ENCODE data around the gene INPP5D.
"Not testable (repeated sequence)": the region's sequence is repeated elsewhere in the genome, so short reads cannot be mapped to it uniquely, and the experiment has no call there.

Gene INPP5D

DNA sequence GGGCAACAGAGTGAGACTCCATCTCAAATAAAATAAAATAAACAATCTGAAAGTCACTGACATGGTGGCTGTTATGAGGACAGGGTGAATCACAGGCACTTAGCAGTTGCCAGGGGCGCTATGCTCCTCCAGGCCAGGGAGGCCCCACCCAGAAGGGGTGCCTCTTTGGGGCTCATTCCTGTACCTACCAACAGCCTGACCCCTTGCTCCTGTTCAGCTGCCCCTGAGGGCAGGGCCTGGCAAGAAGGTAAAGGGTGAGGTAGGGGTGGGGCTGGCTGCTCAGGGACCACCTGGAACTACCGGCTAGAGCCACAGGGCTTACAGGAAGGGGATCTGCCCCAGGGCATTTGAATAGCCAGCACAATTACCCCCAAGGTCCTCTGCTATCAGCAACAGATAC lies 60.3 kb downstream of the INPP5D start:
- Histone ChIP-seq H3K9me2 (replicated peaks; ENCODE audit: control insufficient read depth, low read length) (no peaks in the 10 kb centered on the region), H3K36me3 (ENCODE audit: control insufficient read depth, low read length) (peaks cover 37% of the 10 kb centered on the region), H3K4me2 (ENCODE audit: low read length) (no peak overlapping the region), H3K27me3 (ENCODE audit: control insufficient read depth, low read length) (no peaks in the 10 kb centered on the region), H3K4me3 (ENCODE audit: low read length) (no peak overlapping the region), H3F3A (ENCODE audit: control insufficient read depth, insufficient read depth) (no peaks in the 10 kb centered on the region; the same call in 1 of the 2 replicates), H3K4me1 (ENCODE audit: control insufficient read depth, low read length) (peaks cover 38% of the 10 kb centered on the region), H3K9me3 (ENCODE audit: control insufficient read depth, insufficient read depth, low read length) (no peaks in the 10 kb centered on the region), H3K27ac (ENCODE audit: low read depth, low read length) (no peak overlapping the region), H4K20me1 (ENCODE audit: control insufficient read depth, insufficient read depth, low read depth, low read length) (no peaks in the 10 kb centered on the region; the same call in 1 of the 2 replicates), H3K79me2 (ENCODE audit: control insufficient read depth, low read length) (peaks cover 30% of the 10 kb centered on the region)
- TF ChIP-seq, protein P1, sequence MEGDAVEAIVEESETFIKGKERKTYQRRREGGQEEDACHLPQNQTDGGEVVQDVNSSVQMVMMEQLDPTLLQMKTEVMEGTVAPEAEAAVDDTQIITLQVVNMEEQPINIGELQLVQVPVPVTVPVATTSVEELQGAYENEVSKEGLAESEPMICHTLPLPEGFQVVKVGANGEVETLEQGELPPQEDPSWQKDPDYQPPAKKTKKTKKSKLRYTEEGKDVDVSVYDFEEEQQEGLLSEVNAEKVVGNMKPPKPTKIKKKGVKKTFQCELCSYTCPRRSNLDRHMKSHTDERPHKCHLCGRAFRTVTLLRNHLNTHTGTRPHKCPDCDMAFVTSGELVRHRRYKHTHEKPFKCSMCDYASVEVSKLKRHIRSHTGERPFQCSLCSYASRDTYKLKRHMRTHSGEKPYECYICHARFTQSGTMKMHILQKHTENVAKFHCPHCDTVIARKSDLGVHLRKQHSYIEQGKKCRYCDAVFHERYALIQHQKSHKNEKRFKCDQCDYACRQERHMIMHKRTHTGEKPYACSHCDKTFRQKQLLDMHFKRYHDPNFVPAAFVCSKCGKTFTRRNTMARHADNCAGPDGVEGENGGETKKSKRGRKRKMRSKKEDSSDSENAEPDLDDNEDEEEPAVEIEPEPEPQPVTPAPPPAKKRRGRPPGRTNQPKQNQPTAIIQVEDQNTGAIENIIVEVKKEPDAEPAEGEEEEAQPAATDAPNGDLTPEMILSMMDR (IDR thresholded peaks at IDR 0.05; ENCODE audit: low read depth, low read length, poor library complexity, severe bottlenecking) = no peak
- no peak for TF ChIP-seq EZH2phosphoT487 (IDR thresholded peaks at IDR 0.05; ENCODE audit: borderline replicate concordance, low read length)

DNA sequence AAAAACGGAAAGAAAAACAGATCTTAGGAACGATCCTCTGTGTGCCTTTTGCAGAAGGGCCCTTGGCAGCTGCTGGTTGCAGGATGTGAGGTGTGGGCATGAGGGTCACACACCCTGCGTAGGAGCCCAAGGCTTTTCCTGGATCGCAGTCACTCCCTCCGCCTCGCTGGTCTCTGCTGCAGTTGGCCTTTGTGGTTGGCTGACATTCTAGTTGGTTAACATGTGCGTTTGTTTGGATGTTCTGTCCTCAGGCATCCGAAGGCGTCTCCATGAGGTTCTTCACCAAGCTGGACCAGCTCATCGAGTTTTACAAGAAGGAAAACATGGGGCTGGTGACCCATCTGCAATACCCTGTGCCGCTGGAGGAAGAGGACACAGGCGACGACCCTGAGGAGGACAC lies 61.7 kb downstream of the INPP5D start:
- TF ChIP-seq EZH2phosphoT487 (IDR thresholded peaks at IDR 0.05; ENCODE audit: borderline replicate concordance, low read length) = no peak
- TF ChIP-seq, protein P1 (IDR thresholded peaks at IDR 0.05; ENCODE audit: low read depth, low read length, poor library complexity, severe bottlenecking) = no peak
- Histone ChIP-seq H3K9me2 (replicated peaks; ENCODE audit: control insufficient read depth, low read length) (no peaks in the 10 kb centered on the region), H3K4me1 (ENCODE audit: control insufficient read depth, low read length) (peaks cover 39% of the 10 kb centered on the region), H3K9me3 (ENCODE audit: control insufficient read depth, insufficient read depth, low read length) (no peaks in the 10 kb centered on the region), H3K27ac (ENCODE audit: low read depth, low read length) (no peak overlapping the region), H3K27me3 (ENCODE audit: control insufficient read depth, low read length) (no peaks in the 10 kb centered on the region), H4K20me1 (ENCODE audit: control insufficient read depth, insufficient read depth, low read depth, low read length) (no peaks in the 10 kb centered on the region; the same call in 1 of the 2 replicates), H3K36me3 (ENCODE audit: control insufficient read depth, low read length) (peaks cover 48% of the 10 kb centered on the region), H3K4me3 (ENCODE audit: low read length) (no peak overlapping the region), H3K4me2 (ENCODE audit: low read length) (no peak overlapping the region), H3K79me2 (ENCODE audit: control insufficient read depth, low read length) (peaks cover 24% of the 10 kb centered on the region), H3F3A (ENCODE audit: control insufficient read depth, insufficient read depth) (no peaks in the 10 kb centered on the region; the same call in 1 of the 2 replicates)

DNA sequence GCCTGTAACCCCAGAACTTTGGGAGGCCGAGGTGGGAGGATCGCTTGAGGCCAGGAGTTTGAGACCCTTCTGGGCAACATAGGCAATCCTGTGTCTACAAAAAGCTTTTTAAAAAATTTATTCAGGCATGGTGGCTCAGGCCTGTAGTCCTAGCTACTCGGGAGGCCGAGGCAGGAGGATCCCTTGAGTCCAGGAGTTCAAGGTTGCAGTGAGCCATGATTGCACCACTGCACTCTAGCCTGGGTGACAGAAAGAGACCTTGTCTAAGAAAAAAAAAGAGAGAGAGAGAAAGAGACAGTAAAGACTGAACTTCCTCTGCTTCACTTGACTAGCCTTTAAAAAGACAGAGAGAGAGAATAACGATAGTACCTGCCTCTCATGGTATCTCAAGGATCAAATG lies 62.4 kb downstream of the INPP5D start:
- H3K36me3 ChIP-seq (ENCODE audit: control insufficient read depth, low read length) = peaks cover 52% of the 10 kb centered on the region

DNA sequence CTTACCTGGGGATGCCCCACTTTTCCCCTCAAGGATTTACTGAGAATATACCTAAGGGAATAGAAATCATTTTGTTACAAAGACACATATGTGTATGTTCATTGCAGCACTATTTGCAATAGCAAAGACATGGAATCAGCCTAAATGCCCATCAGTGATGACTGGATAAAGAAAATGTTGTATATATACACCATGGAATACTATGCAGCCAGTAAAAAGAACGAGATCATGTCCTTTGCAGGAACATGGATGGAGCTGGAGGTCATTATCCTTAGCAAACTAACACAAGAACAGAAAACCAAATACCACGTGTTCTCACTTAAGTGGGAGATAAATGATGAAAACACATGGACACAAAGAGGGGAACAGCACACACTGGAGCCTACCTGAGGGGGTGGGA lies 63.4 kb downstream of the INPP5D start:
- not testable (repeated sequence) for H3K9me3 ChIP-seq (ENCODE audit: control insufficient read depth, insufficient read depth, low read length); H4K20me1 ChIP-seq (ENCODE audit: control insufficient read depth, insufficient read depth, low read depth, low read length); H3K9me2 ChIP-seq (replicated peaks; ENCODE audit: control insufficient read depth, low read length); H3K27me3 ChIP-seq (ENCODE audit: control insufficient read depth, low read length); H3F3A ChIP-seq (ENCODE audit: control insufficient read depth, insufficient read depth)
- H3K79me2 ChIP-seq (ENCODE audit: control insufficient read depth, low read length) = peaks cover 14% of the 10 kb centered on the region
- peaks cover 50% of the 10 kb centered on the region for H3K36me3 ChIP-seq (ENCODE audit: control insufficient read depth, low read length)
- H3K4me1 ChIP-seq (ENCODE audit: control insufficient read depth, low read length) = peaks cover 39% of the 10 kb centered on the region
- H3K4me3 ChIP-seq (ENCODE audit: low read length) = peak overlapping the region; percentile 58
- H3K27ac ChIP-seq (ENCODE audit: low read depth, low read length) = peak overlapping the region; percentile 80
- H3K4me2 ChIP-seq (ENCODE audit: low read length) = peak overlapping the region; percentile 74

More for the DNA sequence above, 62.4 kb downstream of the INPP5D start:
- no peaks in the 10 kb centered on the region for H3K27me3 ChIP-seq (ENCODE audit: control insufficient read depth, low read length)
- no peaks in the 10 kb centered on the region for H3K9me3 ChIP-seq (ENCODE audit: control insufficient read depth, insufficient read depth, low read length)
- H4K20me1 ChIP-seq (ENCODE audit: control insufficient read depth, insufficient read depth, low read depth, low read length) = no peaks in the 10 kb centered on the region; the same call in 1 of the 2 replicates
- TF ChIP-seq, protein P1 (IDR thresholded peaks at IDR 0.05; ENCODE audit: low read depth, low read length, poor library complexity, severe bottlenecking) = no peak
- TF ChIP-seq EZH2phosphoT487 (IDR thresholded peaks at IDR 0.05; ENCODE audit: borderline replicate concordance, low read length) = no peak
- H3K4me3 ChIP-seq (ENCODE audit: low read length) = no peak overlapping the region
- H3K27ac ChIP-seq (ENCODE audit: low read depth, low read length) = no peak overlapping the region; the same call in 1 of the 2 replicates
- peaks cover 39% of the 10 kb centered on the region for H3K4me1 ChIP-seq (ENCODE audit: control insufficient read depth, low read length)
- H3K79me2 ChIP-seq (ENCODE audit: control insufficient read depth, low read length) = peaks cover 21% of the 10 kb centered on the region
- H3K4me2 ChIP-seq (ENCODE audit: low read length) = no peak overlapping the region
- H3K9me2 ChIP-seq (replicated peaks; ENCODE audit: control insufficient read depth, low read length) = no peaks in the 10 kb centered on the region
- no peaks in the 10 kb centered on the region; the same call in 1 of the 2 replicates for H3F3A ChIP-seq (ENCODE audit: control insufficient read depth, insufficient read depth)

All from DOHH2 (cell line).